ENCODE measurements around the gene CD69. TPM values are rescaled to one million over a fixed set of nuclear protein-coding genes. Genes with fewer than 3 reads are reported as not detected.

Gene CD69
- not detected in 2 replicates for total RNA-seq

DNA sequence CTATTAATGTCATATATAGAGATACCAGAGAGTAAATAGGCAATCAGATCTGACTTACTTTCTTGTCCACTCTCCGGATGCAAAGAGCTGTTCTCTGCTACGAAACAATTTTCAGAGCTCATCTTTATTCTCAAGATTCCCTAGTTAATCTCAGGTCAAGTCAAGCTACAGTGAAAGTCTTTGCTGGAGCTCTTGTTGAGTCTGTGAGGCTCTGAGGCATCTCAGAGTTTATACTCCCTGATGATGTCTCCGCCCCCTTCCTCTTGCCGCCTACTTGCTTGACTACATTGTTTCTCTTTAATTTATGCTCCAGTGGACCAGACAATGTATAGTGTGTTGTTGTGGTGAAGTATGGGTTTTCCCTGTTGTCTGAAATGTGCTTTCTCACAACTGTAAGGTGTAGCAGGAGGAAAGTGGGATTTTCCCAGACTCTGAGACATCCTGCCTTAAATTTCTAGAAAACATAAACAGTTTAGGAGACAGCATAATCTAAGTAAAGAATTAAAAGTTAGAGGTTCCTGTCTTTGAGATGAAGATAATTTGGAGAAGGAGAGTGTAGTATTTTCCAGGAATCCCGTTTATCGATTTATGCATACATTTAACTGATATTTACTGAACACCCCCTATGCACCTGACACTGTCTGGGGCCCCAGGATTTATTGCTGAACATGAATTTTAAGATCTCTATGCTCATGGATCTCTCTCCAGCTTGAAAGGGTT lies at the start of gene CD69:
CD69 (minus strand) TSS at position 203 of the 720 bp plus-strand sequence; CDS start at position 122, 81 bp downstream.

DNA sequence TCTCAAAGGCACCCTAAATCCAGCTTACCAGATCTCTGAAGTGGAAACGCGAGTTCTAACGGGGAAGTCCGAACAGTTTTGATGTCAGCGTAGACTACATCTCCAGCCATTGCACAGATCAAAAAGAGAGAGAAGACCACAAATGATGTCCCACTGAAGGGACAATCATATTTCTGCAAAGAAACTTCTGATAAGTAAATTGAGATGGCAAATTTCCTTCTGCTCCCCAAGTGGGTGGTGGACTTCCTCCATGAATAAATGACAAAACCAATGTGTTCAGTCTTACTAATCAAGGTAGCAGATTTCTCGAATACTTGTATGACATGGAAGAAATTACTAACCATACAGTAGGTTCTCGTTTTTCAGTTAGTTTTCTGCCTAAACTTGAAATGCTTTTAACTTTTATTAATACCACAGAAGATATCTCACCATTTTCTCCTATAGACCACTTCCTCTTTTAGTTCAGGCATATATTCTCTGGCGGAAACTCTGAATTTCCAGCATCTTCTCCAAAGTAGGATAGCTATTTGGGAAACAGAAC lies 27.7 kb downstream of the CD69 start, which contains the start of gene CLECL1:
CLECL1 (minus strand) TSS at position 177 of the 541 bp plus-strand sequence.

Other genes starting within 250 kb of the CD69 start
- gene KLRB1, start 153.0 kb downstream of the CD69 start, total RNA-seq = not detected in 2 replicates
- gene CLEC2D, start 91.2 kb downstream of the CD69 start, total RNA-seq = 0.50 and 0.59 TPM in 2 replicates
- not detected in 2 replicates for gene CLECL1, start 27.8 kb downstream of the CD69 start, total RNA-seq
- not detected in 2 replicates for gene KLRF1, start 66.6 kb upstream of the CD69 start, total RNA-seq
- gene CLEC2B, start 108.5 kb upstream of the CD69 start, total RNA-seq = 1.0 and 2.5 TPM in 2 replicates
- not detected in 2 replicates for gene KLRF2, start 120.6 kb upstream of the CD69 start, total RNA-seq
- gene CLEC2A, start 171.5 kb upstream of the CD69 start, total RNA-seq = not detected in 2 replicates
- gene CLEC12A, start 210.5 kb upstream of the CD69 start, total RNA-seq = not detected in 2 replicates
- not detected in 2 replicates for gene CLEC1B, start 238.2 kb upstream of the CD69 start, total RNA-seq
- not detected in 2 replicates for gene CLEC12B, start 249.7 kb upstream of the CD69 start, total RNA-seq

All from bronchus fibroblast of lung (primary cell).